Endothelial cell of umbilical vein (primary cell): ENCODE results near the gene ATG14. TPM values are rescaled to one million over a fixed set of nuclear protein-coding genes. Genes with fewer than 3 reads are reported as not detected.

ENCODE experiments used
- BruUV-seq: library from RNA; stranded (reverse); fragments of 400-500 nt; replicated peaks from 2 replicates; lab custom pipeline; 2021; lab: Mats Ljungman, UMichigan
- CTCF ChIA-PET: fragments of 300-600, 350-600 bp; sonication (Branson Sonifier 250); formaldehyde crosslinking; loops from one replicate; lab custom pipeline; 2021; ENCODE audit warnings: antibody characterized with exemption, inconsistent platforms; lab: Charles Lee
- POLR2A ChIA-PET: fragments of 300-600, 350-600 bp; sonication (Branson Sonifier 250); formaldehyde crosslinking; loops from one replicate; lab custom pipeline; 2021; ENCODE audit warnings: antibody characterized with exemption, inconsistent platforms; lab: Charles Lee
- DNase-seq: peaks from one replicate; pipeline ENCODE4 v3.0.0-alpha.2; 2011; ENCODE audit warnings: low read depth, low spot score
- FAIRE-seq: peaks from 2 replicates; lab custom pipeline; 2011; peaks lifted over from hg19 to GRCh38; lab: Jason Lieb, UNC
- H2AFZ ChIP-seq: 2 replicates; pipeline ENCODE4 v1.6.0; 2012; ENCODE audit warnings: low read depth, low read length, control low read depth, inconsistent platforms
- H3K27ac ChIP-seq: 2 replicates; pipeline ENCODE4 v1.5.1; 2011; ENCODE audit warnings: low read depth, mild to moderate bottlenecking, control low read depth, low read length, moderate library complexity; ENCODE audit not compliant: insufficient read depth
- H3K27me3 ChIP-seq, 2 experiments: 2 replicates each; pipeline versions ENCODE4 v1.6.0 to v1.6.1; 2011; ENCODE audit warnings: low read length in 2 of 2, mixed read lengths in 1 of 2; ENCODE audit not compliant: control insufficient read depth in 2 of 2, insufficient read depth in 2 of 2
- H3K36me3 ChIP-seq, 2 experiments: 2 replicates in 1 of 2; 3 replicates in 1 of 2; pipeline ENCODE4 v1.5.1; 2011; ENCODE audit warnings: low read length in 2 of 2, mild to moderate bottlenecking in 1 of 2, moderate library complexity in 1 of 2; ENCODE audit not compliant: control insufficient read depth in 2 of 2, insufficient read depth in 2 of 2; ENCODE audit errors: extremely low read depth in 1 of 2
- H3K4me1 ChIP-seq: 3 replicates; pipeline ENCODE4 v1.5.1; 2011; ENCODE audit warnings: mild to moderate bottlenecking, low read length; ENCODE audit not compliant: control insufficient read depth, insufficient read depth; ENCODE audit errors: extremely low read depth
- H3K4me2 ChIP-seq: 2 replicates; pipeline ENCODE4 v1.6.1; 2011; ENCODE audit warnings: low read length, control low read depth, mixed read lengths; ENCODE audit not compliant: insufficient read depth
- H3K4me3 ChIP-seq, 3 experiments: fragments of 200-600 bp in 1 of 3; sonication (generic), shearing (Covaris generic) in 1 of 3; replicated peaks in 1 of 3; 2 replicates each; pipeline ENCODE4 v1.5.1; 2011 to 2016; ENCODE audit warnings: control low read depth in 3 of 3, low read length in 3 of 3, mild to moderate bottlenecking in 2 of 3, inconsistent platforms in 1 of 3, low read depth in 1 of 3, moderate library complexity in 1 of 3; ENCODE audit not compliant: insufficient read depth in 1 of 3
- H3K79me2 ChIP-seq: 2 replicates; pipeline ENCODE4 v1.6.0; 2012; ENCODE audit warnings: low read length, inconsistent platforms; ENCODE audit not compliant: control insufficient read depth, insufficient read depth
- H3K9ac ChIP-seq: replicated peaks from 2 replicates; pipeline ENCODE3; 2011; ENCODE audit warnings: low read length, control low read depth; ENCODE audit not compliant: insufficient read depth; ENCODE audit errors: extremely low read depth
- H3K9me1 ChIP-seq: replicated peaks from 3 replicates; pipeline ENCODE4 v1.6.0; 2011; ENCODE audit warnings: mild to moderate bottlenecking, low read length; ENCODE audit not compliant: control insufficient read depth, insufficient read depth; ENCODE audit errors: extremely low read depth
- H3K9me3 ChIP-seq: replicated peaks from 2 replicates; pipeline ENCODE4 v1.5.1; 2012; ENCODE audit warnings: low read length, inconsistent platforms; ENCODE audit not compliant: control insufficient read depth, insufficient read depth
- H4K20me1 ChIP-seq: replicated peaks from 2 replicates; pipeline ENCODE3; 2011; ENCODE audit warnings: mild to moderate bottlenecking, low read length; ENCODE audit not compliant: control insufficient read depth, insufficient read depth; ENCODE audit errors: extremely low read depth
- CTCF ChIP-seq, 2 donors: IDR thresholded peaks; 1 replicate in 1 of 2; 2 replicates in 1 of 2; pipeline ENCODE4 v1.5.1; 2011; ENCODE audit warnings: low read length in 2 of 2, mild to moderate bottlenecking in 2 of 2, moderate library complexity in 2 of 2, control low read depth in 1 of 2, inconsistent platforms in 1 of 2, low read depth in 1 of 2; ENCODE audit not compliant: insufficient read depth in 1 of 2; ENCODE audit errors: extremely low read depth in 1 of 2
- EZH2 ChIP-seq: IDR thresholded peaks from 2 replicates; pipeline ENCODE4 v1.6.1; 2012; ENCODE audit warnings: borderline replicate concordance, low read depth, mild to moderate bottlenecking, moderate library complexity, low read length, inconsistent platforms; ENCODE audit not compliant: severe bottlenecking
- FOS ChIP-seq: IDR thresholded peaks from 2 replicates; pipeline ENCODE4 v1.6.1; 2011; ENCODE audit warnings: mild to moderate bottlenecking, low read length, moderate library complexity, borderline replicate concordance; ENCODE audit not compliant: insufficient read depth
- GATA2 ChIP-seq: IDR thresholded peaks from 2 replicates; pipeline ENCODE4 v1.7.0; 2011; ENCODE audit warnings: low read depth, mild to moderate bottlenecking, moderate library complexity, mixed read lengths, low read length; ENCODE audit not compliant: insufficient read length, insufficient read depth
- JUN ChIP-seq: IDR thresholded peaks from 2 replicates; pipeline ENCODE4 v1.6.1; 2011; ENCODE audit warnings: borderline replicate concordance, low read depth; ENCODE audit not compliant: insufficient read length, insufficient read depth
- MAX ChIP-seq: IDR thresholded peaks from 2 replicates; pipeline ENCODE4 v1.6.1; 2011; ENCODE audit not compliant: insufficient read depth, insufficient read length
- MYC ChIP-seq: IDR thresholded peaks from one replicate; pipeline ENCODE4 v1.6.1; 2011; ENCODE audit warnings: mild to moderate bottlenecking, low read depth, low read length
- POLR2A ChIP-seq: IDR thresholded peaks from 2 replicates; pipeline ENCODE4 v1.6.1; 2012; ENCODE audit warnings: low read depth, mild to moderate bottlenecking, control low read depth, low read length
- POLR2AphosphoS5 ChIP-seq: IDR thresholded peaks from 2 replicates; pipeline ENCODE4 v1.6.1; 2012; ENCODE audit warnings: low read depth, mild to moderate bottlenecking, control low read depth, low read length, moderate library complexity; ENCODE audit not compliant: insufficient read depth
- dilution Hi-C: fragments of 300-500 bp; cut with MboI; formaldehyde crosslinking; loops from one replicate; pipeline ENCODE4 v1.15.0; 2019; ENCODE audit warnings: low sequenced_read_pairs; ENCODE audit not compliant: extremely low pct_ligation_motif_present
- intact Hi-C: fragments of 100-400 bp; cut with micrococcal nuclease; formaldehyde crosslinking; loops from one replicate; pipeline ENCODE4 v1.10.0; 2022
- polyA plus RNA-seq, 4 experiments: library from polyadenylated mRNA; depleted of rRNA in 3 of 4; stranded (reverse) in 3 of 4; unstranded in 1 of 4; fragments of >200 nt; gene quantifications; 2 replicates each; pipeline versions ENCODE4 v1.2.1 to v1.2.3, GENCODE V29; 2011 to 2012; ENCODE audit warnings: missing spikeins in 1 of 4
- total RNA-seq: library from RNA; stranded (reverse); gene quantifications from 2 replicates; pipeline ENCODE4 v1.2.3, GENCODE V29; 2021

Gene ATG14
- total and polyA plus RNA-seq, 2 donors (not counting 3 experiments of a cell fraction or from before 2014, with no cell fraction given): 5.9 to 10.0 TPM

GRCh38 chr14:55386037-55386808 lies 25.4 kb downstream of the ATG14 start:
- TF ChIP-seq CTCF (IDR thresholded peaks at IDR 0.05; ENCODE audit: extremely low read depth in 1 of 2, insufficient read depth in 1 of 2, low read depth in 1 of 2, low read length in 2 of 2) (no peak), POLR2AphosphoS5 (no peak), MYC (no peak), GATA2 (no peak), MAX (no peak), POLR2A (no peak), EZH2 (no peak), JUN (no peak), FOS (no peak)

More at GRCh38 chr14:55386037-55386808, 25.4 kb downstream of the ATG14 start:
- no peaks in the 10 kb centered on the region for H3K27me3 ChIP-seq
- intact Hi-C loops: no loop called here
- no peaks in the 10 kb centered on the region for H3K9me1 ChIP-seq
- CTCF ChIA-PET: interaction anchor here (1.4 kb wide), 1 partner anchor 140 kb away, joined by 5 read pairs; no protein-coding TSS in a partner anchor
- BruUV-seq: no TSS peak
- no peak for DNase-seq
- no peak overlapping the region for H3K4me3 ChIP-seq
- no peaks in the 10 kb centered on the region for H3K79me2 ChIP-seq
- no peaks in the 10 kb centered on the region for H3K4me1 ChIP-seq
- peaks cover 2 to 12% of the 10 kb centered on the region in 2 experiments for H3K36me3 ChIP-seq
- no peak overlapping the region for H3K4me2 ChIP-seq
- POLR2A ChIA-PET: no interaction called here
- dilution Hi-C loops: no loop called here
- H3K9me3 ChIP-seq: no peaks in the 10 kb centered on the region
- no peaks in the 10 kb centered on the region for H4K20me1 ChIP-seq
- no peak for FAIRE-seq
- H3K27ac ChIP-seq: no peak overlapping the region
- no peak overlapping the region for H3K9ac ChIP-seq
- no peak overlapping the region for H2AFZ ChIP-seq
